ENCODE results near the gene NF1. TPM values are rescaled to one million over a fixed set of nuclear protein-coding genes. Genes with fewer than 3 reads are reported as not detected.

The NF1 gene
- total and polyA plus RNA-seq, 2 of the 13 experiments (the other 11 are each of a cell fraction or from before 2014, with no cell fraction given) = 21.5 to 26.5 TPM

DNA sequence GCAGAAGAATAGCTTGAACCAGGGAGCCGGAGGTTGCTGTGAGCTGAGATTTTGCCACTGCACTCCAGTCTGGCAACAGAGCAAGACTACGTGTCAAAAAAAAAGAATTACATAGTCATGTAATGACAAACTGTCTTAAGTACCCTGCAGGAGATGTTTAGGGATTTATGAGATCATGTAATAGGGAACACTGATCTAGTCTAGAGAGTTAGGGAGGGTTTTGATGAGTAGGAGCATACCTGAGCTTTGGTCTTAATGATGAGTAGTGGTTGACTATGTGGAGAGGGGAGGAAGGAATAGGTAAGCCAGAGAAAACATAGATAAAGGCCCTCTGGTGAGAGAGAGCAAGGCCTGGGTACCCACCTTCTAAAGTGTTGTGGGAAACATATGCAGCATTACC lies 30.1 kb upstream of the NF1 start (continued):
- TF ChIP-seq, protein P1, sequence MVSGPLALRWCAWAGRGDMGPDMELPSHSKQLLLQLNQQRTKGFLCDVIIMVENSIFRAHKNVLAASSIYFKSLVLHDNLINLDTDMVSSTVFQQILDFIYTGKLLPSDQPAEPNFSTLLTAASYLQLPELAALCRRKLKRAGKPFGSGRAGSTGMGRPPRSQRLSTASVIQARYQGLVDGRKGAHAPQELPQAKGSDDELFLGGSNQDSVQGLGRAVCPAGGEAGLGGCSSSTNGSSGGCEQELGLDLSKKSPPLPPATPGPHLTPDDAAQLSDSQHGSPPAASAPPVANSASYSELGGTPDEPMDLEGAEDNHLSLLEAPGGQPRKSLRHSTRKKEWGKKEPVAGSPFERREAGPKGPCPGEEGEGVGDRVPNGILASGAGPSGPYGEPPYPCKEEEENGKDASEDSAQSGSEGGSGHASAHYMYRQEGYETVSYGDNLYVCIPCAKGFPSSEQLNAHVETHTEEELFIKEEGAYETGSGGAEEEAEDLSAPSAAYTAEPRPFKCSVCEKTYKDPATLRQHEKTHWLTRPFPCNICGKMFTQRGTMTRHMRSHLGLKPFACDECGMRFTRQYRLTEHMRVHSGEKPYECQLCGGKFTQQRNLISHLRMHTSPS (CRISPR knock-in tag; IDR thresholded peaks at IDR 0.05; ENCODE audit: low read depth) = no peak
- TF ChIP-seq ZNF230 (CRISPR knock-in tag; IDR thresholded peaks at IDR 0.05) (no peak), ZNF138 (CRISPR knock-in tag; IDR thresholded peaks at IDR 0.05; ENCODE audit: low read depth) (no peak), AGO2 (optimal IDR thresholded peaks at IDR 0.05; ENCODE audit: low read depth, low read length) (no peak), ARNTL (CRISPR knock-in tag; IDR thresholded peaks at IDR 0.05) (no peak), ZSCAN20 (CRISPR knock-in tag; IDR thresholded peaks at IDR 0.05; ENCODE audit: borderline replicate concordance) (no peak), CENPT (CRISPR knock-in tag; IDR thresholded peaks at IDR 0.05; ENCODE audit: low read depth) (no peak), FIP1L1 (IDR thresholded peaks at IDR 0.05; ENCODE audit: borderline replicate concordance, insufficient read depth, low read depth, low read length) (no peak)
- TF ChIP-seq, protein P2, sequence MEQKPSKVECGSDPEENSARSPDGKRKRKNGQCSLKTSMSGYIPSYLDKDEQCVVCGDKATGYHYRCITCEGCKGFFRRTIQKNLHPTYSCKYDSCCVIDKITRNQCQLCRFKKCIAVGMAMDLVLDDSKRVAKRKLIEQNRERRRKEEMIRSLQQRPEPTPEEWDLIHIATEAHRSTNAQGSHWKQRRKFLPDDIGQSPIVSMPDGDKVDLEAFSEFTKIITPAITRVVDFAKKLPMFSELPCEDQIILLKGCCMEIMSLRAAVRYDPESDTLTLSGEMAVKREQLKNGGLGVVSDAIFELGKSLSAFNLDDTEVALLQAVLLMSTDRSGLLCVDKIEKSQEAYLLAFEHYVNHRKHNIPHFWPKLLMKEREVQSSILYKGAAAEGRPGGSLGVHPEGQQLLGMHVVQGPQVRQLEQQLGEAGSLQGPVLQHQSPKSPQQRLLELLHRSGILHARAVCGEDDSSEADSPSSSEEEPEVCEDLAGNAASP (CRISPR knock-in tag; IDR thresholded peaks at IDR 0.05; ENCODE audit: borderline replicate concordance) = no peak
- TF ChIP-seq, protein P3, sequence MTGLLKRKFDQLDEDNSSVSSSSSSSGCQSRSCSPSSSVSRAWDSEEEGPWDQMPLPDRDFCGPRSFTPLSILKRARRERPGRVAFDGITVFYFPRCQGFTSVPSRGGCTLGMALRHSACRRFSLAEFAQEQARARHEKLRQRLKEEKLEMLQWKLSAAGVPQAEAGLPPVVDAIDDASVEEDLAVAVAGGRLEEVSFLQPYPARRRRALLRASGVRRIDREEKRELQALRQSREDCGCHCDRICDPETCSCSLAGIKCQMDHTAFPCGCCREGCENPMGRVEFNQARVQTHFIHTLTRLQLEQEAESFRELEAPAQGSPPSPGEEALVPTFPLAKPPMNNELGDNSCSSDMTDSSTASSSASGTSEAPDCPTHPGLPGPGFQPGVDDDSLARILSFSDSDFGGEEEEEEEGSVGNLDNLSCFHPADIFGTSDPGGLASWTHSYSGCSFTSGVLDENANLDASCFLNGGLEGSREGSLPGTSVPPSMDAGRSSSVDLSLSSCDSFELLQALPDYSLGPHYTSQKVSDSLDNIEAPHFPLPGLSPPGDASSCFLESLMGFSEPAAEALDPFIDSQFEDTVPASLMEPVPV (CRISPR knock-in tag; IDR thresholded peaks at IDR 0.05) = no peak
